ENCODE measurements around the gene SMYD3. TPM values are rescaled to one million over a fixed set of nuclear protein-coding genes. Genes with fewer than 3 reads are reported as not detected.

The SMYD3 gene
- total RNA-seq, 1 donor from 2014 or later, result 0.32 TPM

DNA sequence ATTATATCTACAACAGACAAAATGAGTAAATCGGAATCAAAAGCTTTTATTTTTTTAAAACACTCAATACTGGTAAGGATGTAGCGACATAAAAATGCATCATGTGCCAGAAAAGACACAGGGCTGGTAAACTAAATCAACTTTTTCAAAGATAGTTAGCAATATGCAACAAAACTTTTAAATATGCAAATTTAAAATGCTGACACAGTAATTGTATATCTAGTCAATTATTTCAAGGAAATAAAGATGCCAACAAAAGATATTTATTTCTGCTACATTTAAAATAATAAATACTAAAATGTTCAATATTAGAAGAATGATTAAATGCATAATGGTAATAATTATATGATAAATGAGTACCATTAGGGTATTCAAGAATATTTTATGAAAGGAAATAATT is 295.1 kb downstream of the SMYD3 start:
- H3K36me3 ChIP-seq, result no peaks in the 10 kb centered on the region
- intact Hi-C loops (cut with DNase I), result no loop called here
- TF ChIP-seq, protein P1, sequence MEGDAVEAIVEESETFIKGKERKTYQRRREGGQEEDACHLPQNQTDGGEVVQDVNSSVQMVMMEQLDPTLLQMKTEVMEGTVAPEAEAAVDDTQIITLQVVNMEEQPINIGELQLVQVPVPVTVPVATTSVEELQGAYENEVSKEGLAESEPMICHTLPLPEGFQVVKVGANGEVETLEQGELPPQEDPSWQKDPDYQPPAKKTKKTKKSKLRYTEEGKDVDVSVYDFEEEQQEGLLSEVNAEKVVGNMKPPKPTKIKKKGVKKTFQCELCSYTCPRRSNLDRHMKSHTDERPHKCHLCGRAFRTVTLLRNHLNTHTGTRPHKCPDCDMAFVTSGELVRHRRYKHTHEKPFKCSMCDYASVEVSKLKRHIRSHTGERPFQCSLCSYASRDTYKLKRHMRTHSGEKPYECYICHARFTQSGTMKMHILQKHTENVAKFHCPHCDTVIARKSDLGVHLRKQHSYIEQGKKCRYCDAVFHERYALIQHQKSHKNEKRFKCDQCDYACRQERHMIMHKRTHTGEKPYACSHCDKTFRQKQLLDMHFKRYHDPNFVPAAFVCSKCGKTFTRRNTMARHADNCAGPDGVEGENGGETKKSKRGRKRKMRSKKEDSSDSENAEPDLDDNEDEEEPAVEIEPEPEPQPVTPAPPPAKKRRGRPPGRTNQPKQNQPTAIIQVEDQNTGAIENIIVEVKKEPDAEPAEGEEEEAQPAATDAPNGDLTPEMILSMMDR (IDR thresholded peaks at IDR 0.05), result no peak
- H3K4me1 ChIP-seq, result no peaks in the 10 kb centered on the region
- H3K27me3 ChIP-seq, result no peaks in the 10 kb centered on the region
- no peak overlapping the region for H3K4me3 ChIP-seq
- H3K27ac ChIP-seq, result no peak overlapping the region
- DNase-seq (ENCODE audit: low spot score in 2 of 2), result no peak
- no peaks in the 10 kb centered on the region for H3K9me3 ChIP-seq

DNA sequence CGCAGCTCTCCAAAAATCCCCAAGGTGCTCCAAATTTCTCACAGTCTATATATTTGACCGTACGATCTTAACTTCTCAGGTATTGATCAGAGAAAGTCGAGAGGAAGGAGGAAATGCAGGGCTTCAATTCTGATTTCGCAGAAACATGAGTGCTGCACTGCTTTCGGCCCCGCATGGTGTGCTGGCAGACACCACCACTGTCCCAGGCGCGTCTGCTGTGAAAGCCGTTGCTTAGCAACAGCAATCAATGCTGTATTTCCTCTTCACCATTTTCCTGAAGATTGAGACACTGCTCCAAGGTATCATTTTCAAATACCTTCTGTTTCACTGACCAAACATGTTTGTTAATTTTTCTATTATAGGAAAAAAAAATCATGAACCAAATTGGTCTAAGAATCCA is 296.3 kb downstream of the SMYD3 start:
- Histone ChIP-seq H3K27me3 (no peaks in the 10 kb centered on the region), H3K4me1 (no peaks in the 10 kb centered on the region), H3K36me3 (no peaks in the 10 kb centered on the region), H3K4me3 (no peak overlapping the region), H3K9me3 (no peaks in the 10 kb centered on the region), H3K27ac (no peak overlapping the region)
- DNase-seq (ENCODE audit: low spot score in 2 of 2), result no peak
- TF ChIP-seq, protein P1 (IDR thresholded peaks at IDR 0.05), result no peak
- intact Hi-C loops (cut with DNase I), result no loop called here

GRCh38 chr1:246208105-246208504 is 299.0 kb downstream of the SMYD3 start:
- Histone ChIP-seq H3K4me1 (no peaks in the 10 kb centered on the region), H3K27ac (no peak overlapping the region), H3K4me3 (no peak overlapping the region), H3K27me3 (no peaks in the 10 kb centered on the region), H3K9me3 (no peaks in the 10 kb centered on the region), H3K36me3 (no peaks in the 10 kb centered on the region)
- TF ChIP-seq, protein P1 (IDR thresholded peaks at IDR 0.05), result no peak
- intact Hi-C loops (cut with DNase I), result no loop called here
- DNase-seq (ENCODE audit: low spot score in 2 of 2), result no peak

GRCh38 chr1:246203180-246203579 is 303.9 kb downstream of the SMYD3 start:
- Histone ChIP-seq H3K4me3 (no peak overlapping the region), H3K27me3 (no peaks in the 10 kb centered on the region), H3K36me3 (no peaks in the 10 kb centered on the region), H3K27ac (no peak overlapping the region), H3K4me1 (no peaks in the 10 kb centered on the region), H3K9me3 (no peaks in the 10 kb centered on the region)
- TF ChIP-seq, protein P1 (IDR thresholded peaks at IDR 0.05), result no peak
- intact Hi-C loops (cut with DNase I), result no loop called here
- DNase-seq (ENCODE audit: low spot score in 2 of 2), result no peak

- Histone ChIP-seq H3K4me1 (no peaks in the 10 kb centered on the region), H3K36me3 (no peaks in the 10 kb centered on the region), H3K27ac (no peak overlapping the region), H3K27me3 (no peaks in the 10 kb centered on the region), H3K9me3 (no peaks in the 10 kb centered on the region), H3K4me3 (no peak overlapping the region)
- TF ChIP-seq, protein P1 (IDR thresholded peaks at IDR 0.05), result no peak
- DNase-seq (ENCODE audit: low spot score in 2 of 2), result no peak
- intact Hi-C loops (cut with DNase I), result no loop called here
These were observed 306.3 kb downstream of the SMYD3 start for GRCh38 chr1:246200738-246201137.

DNA sequence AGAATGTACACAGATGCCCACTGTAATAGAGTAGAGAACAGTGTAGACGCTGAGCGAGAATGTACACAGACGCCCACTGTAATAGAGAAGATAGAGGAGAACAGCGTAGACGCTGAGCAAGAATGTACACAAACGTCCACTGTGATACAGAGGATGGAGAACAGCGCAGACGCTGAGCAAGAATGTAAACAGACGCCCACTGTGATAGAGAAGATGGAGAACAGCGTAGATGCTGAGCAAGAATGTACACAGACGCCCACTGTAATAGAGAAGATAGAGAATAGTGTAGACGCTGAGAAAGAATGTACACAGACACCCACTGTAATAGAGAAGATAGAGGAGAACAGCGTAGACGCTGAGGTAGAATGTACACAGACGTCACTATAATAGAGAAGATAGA is 306.9 kb downstream of the SMYD3 start:
- TF ChIP-seq, protein P1 (IDR thresholded peaks at IDR 0.05), result no peak
- Histone ChIP-seq H3K27ac (no peak overlapping the region), H3K27me3 (no peaks in the 10 kb centered on the region), H3K4me1 (no peaks in the 10 kb centered on the region), H3K36me3 (no peaks in the 10 kb centered on the region), H3K4me3 (no peak overlapping the region), H3K9me3 (no peaks in the 10 kb centered on the region)
- intact Hi-C loops (cut with DNase I), result no loop called here
- no peak for DNase-seq (ENCODE audit: low spot score in 2 of 2)
